Colonic mucosa (tissue), 4 donors: ENCODE results near the gene GNAL. TPM values are rescaled to one million over a fixed set of nuclear protein-coding genes. Genes with fewer than 3 reads are reported as not detected.

Experiments
- DNase-seq: peaks from one replicate; pipeline ENCODE4 v3.0.0-alpha.2; 2020
- H3K27ac ChIP-seq: fragments of 200-600 bp; one replicate; pipeline ENCODE4 v1.8.0; 2021
- H3K27me3 ChIP-seq: fragments of 200-600 bp; one replicate; pipeline ENCODE4 v1.8.0; 2021
- H3K36me3 ChIP-seq: fragments of 200-600 bp; one replicate; pipeline ENCODE4 v1.8.0; 2021
- H3K4me1 ChIP-seq: fragments of 200-600 bp; one replicate; pipeline ENCODE4 v1.8.0; 2021; ENCODE audit warnings: mild to moderate bottlenecking
- H3K4me3 ChIP-seq: fragments of 200-600 bp; one replicate; pipeline ENCODE4 v1.8.0; 2021
- H3K9ac ChIP-seq, 2 donors: one replicate each; pipeline ENCODE4 v1.7.0; 2013; ENCODE audit warnings: control low read depth in 2 of 2, low read depth in 2 of 2, low read length in 2 of 2
- H3K9me3 ChIP-seq: fragments of 200-600 bp; one replicate; pipeline ENCODE4 v1.8.0; 2021
- intact Hi-C: fragments of 100-400 bp; cut with DNase I; formaldehyde crosslinking; loops from one replicate; pipeline ENCODE4 v1.14.1; 2022
- total RNA-seq, 2 donors: library from RNA; stranded (reverse); fragmentation: NEBNext Ultra II Directional in 1 of 2; extraction: Animal tissue kit (Norgen Biotek cat#: 25700) in 1 of 2; gene quantifications; one replicate each; pipeline ENCODE4 v1.2.1, GENCODE V29; 2021
- TF ChIP-seq, protein P1 (sequence below): fragments of 200-600 bp; IDR thresholded peaks from one replicate; pipeline ENCODE4 v1.8.0; 2022; ENCODE audit warnings: antibody characterized with exemption, mild to moderate bottlenecking
- donor health status: healthy.
- donor health status: DM: no; HTN: no; CAD: no.
- donor health status: DM: no; HTN: no; CAD: no.

Gene GNAL
- total RNA-seq, 2 donors from 2014 or later = 2.0 to 2.6 TPM

DNA sequence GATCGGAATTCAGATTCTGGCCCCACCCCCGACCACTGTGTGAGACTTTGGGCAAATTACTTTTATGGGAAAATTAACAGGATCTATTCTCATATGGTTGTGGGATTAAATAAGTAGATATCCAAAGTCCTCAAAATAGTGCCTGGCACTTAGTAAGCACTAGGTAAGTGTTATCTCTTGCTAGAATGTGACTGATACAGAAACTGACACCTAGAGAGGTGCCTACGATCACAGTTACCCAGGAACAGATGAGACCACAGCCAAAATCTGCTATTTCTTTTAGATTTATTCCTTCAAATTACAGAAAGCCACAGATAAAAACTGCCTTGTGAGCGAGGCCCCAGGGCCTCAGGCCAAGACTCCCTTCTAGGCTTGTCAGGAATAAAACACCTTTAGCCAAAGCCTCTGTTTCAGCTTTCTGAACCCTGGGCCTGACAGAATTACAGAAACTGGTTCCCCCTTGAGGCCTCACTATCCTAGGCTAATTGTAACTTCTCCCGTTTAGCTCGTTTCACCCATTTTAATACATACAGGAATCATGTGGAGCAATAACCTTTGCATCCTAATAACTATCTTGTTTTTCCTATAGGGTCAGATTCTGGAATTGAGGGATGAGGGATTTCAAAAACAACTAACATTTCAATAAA is 139.8 kb downstream of the GNAL start:
- TF ChIP-seq, protein P1, sequence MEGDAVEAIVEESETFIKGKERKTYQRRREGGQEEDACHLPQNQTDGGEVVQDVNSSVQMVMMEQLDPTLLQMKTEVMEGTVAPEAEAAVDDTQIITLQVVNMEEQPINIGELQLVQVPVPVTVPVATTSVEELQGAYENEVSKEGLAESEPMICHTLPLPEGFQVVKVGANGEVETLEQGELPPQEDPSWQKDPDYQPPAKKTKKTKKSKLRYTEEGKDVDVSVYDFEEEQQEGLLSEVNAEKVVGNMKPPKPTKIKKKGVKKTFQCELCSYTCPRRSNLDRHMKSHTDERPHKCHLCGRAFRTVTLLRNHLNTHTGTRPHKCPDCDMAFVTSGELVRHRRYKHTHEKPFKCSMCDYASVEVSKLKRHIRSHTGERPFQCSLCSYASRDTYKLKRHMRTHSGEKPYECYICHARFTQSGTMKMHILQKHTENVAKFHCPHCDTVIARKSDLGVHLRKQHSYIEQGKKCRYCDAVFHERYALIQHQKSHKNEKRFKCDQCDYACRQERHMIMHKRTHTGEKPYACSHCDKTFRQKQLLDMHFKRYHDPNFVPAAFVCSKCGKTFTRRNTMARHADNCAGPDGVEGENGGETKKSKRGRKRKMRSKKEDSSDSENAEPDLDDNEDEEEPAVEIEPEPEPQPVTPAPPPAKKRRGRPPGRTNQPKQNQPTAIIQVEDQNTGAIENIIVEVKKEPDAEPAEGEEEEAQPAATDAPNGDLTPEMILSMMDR = no peak
- H3K9ac ChIP-seq = no peak overlapping the region
- no peak for DNase-seq
- H3K4me3 ChIP-seq = no peak overlapping the region
- no peaks in the 10 kb centered on the region for H3K4me1 ChIP-seq
- H3K9me3 ChIP-seq = no peaks in the 10 kb centered on the region
- no peaks in the 10 kb centered on the region for H3K27me3 ChIP-seq
- no peak overlapping the region for H3K27ac ChIP-seq
- no peaks in the 10 kb centered on the region for H3K36me3 ChIP-seq
- intact Hi-C loops = no loop called here

DNA sequence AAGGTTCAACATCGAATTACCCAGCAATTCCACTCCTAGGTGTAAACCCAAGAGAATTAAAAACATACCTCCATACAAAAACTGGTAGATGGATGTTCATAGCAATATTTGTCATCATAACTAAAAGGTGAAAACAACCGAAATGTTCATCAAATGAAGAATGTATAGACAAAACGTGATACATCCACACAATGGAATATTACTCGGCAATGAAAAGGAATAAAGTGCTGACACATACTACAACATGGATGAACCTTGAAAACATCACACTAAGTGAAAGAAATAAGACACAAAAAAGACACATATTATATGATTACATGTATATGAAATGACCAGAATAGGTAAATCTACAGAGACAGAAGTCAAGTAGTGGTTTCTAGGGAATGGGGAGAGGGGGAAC is 141.5 kb downstream of the GNAL start:
- intact Hi-C loops = no loop called here

DNA sequence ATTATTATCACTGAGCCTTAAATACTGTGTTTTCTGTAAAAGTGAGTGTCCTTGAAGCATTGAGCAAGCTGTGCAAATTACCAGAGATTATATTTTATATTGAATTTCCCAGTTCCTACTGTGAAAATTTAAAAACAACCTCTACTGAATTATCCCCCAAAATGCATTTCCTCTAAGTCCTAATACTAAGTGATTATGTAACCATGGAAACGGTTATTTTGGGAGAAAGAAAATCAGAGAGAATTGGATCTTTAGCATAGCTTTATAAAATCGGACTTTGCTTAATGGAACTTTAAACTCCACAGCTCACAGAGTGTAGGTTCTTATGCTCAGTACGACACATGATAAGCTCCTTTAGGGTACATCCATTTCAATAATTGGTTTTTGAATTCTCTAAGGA is 142.9 kb downstream of the GNAL start:
- no peaks in the 10 kb centered on the region for H3K4me1 ChIP-seq
- H3K27ac ChIP-seq = no peak overlapping the region
- TF ChIP-seq, protein P1 = no peak

More for the DNA sequence above, 141.5 kb downstream of the GNAL start:
- H3K9me3 ChIP-seq = no peaks in the 10 kb centered on the region
- H3K9ac ChIP-seq = no peak overlapping the region
- H3K36me3 ChIP-seq = no peaks in the 10 kb centered on the region
- no peak for DNase-seq
- H3K27me3 ChIP-seq = no peaks in the 10 kb centered on the region
- H3K27ac ChIP-seq = no peak overlapping the region
- H3K4me1 ChIP-seq = no peaks in the 10 kb centered on the region
- TF ChIP-seq, protein P1 = no peak
- no peak overlapping the region for H3K4me3 ChIP-seq

DNA sequence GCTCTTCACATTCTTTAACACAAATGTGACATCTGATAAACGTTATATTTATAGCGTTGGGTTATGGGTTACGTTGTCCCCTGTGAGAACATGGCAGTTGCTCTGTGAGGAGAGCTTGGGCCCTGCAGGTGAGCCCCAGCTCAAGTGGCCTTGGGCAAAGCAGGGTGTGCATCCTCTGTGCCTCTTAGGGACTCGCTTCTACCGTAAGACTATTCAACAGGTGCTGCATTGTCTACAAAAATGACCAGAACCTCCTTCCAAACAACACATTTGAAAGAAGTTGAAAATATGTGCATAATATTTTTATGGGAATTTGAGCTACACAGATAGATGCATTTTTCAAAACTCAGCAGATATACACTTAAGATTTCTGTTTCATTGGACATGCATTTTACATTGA is 145.7 kb downstream of the GNAL start:
- H3K27me3 ChIP-seq = no peaks in the 10 kb centered on the region
- no peak for DNase-seq
- H3K4me3 ChIP-seq = no peak overlapping the region
- H3K9me3 ChIP-seq = no peaks in the 10 kb centered on the region
- no peak overlapping the region for H3K27ac ChIP-seq
- no peaks in the 10 kb centered on the region for H3K4me1 ChIP-seq
- TF ChIP-seq, protein P1 = no peak
- no peak overlapping the region for H3K9ac ChIP-seq
- no peaks in the 10 kb centered on the region for H3K36me3 ChIP-seq
- intact Hi-C loops = no loop called here

More for the DNA sequence above, 142.9 kb downstream of the GNAL start:
- no peaks in the 10 kb centered on the region for H3K36me3 ChIP-seq
- H3K4me3 ChIP-seq = no peak overlapping the region
- intact Hi-C loops = no loop called here
- H3K27me3 ChIP-seq = no peaks in the 10 kb centered on the region
- no peaks in the 10 kb centered on the region for H3K9me3 ChIP-seq
- no peak overlapping the region for H3K9ac ChIP-seq
- DNase-seq = no peak

DNA sequence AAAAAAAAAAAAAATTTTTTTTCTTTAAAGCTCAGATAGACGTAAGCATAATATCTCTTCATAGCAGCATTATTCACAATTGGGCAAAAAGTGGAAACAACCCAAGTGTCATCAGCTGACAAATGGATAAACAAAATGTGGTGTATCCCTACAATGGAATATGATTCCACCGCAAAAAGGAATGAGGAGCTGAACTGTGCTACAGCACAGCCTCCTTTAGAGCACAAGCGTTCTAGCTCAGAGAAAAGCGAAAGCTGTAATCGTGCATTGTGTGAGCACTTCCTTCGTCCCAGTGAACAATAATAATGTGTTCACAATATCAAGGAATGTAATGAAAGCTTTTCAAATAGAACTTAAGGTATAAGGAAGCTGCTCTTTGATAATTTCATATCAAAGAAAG is 150.5 kb downstream of the GNAL start:
- TF ChIP-seq, protein P1 = no peak
- Histone ChIP-seq H3K36me3 (no peaks in the 10 kb centered on the region), H3K9me3 (no peaks in the 10 kb centered on the region), H3K27me3 (no peaks in the 10 kb centered on the region), H3K27ac (no peak overlapping the region), H3K9ac (no peak overlapping the region), H3K4me3 (no peak overlapping the region), H3K4me1 (no peaks in the 10 kb centered on the region)
- no peak for DNase-seq
- intact Hi-C loops = no loop called here
